ENCODE data around the gene CNTN4. TPM values are rescaled to one million over a fixed set of nuclear protein-coding genes. Genes with fewer than 3 reads are reported as not detected.
"Not testable (repeated sequence)": the region's sequence is repeated elsewhere in the genome, so short reads cannot be mapped to it uniquely, and the experiment has no call there.

CNTN4 gene
- total RNA-seq, 2 donors from 2014 or later = 9.1 to 16.8 TPM

DNA sequence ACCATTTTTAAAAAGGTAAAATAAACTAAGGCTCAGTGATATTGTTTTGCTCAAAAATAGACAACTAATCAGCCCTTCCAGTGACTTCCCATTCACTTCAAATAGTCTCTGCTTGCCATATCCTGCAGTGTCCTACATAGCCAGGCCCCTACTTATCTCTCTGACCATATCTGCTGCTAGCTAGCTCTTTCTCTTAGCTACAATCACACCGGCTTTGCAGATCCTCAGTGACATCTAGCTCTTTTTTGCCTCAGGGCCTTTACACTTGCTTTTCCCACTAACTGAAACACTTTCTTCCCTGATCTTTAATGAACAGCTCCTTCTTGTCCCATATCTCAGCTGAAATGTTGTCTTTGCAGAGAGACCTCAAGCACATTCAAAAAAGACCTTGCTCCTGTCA lies 850.2 kb downstream of the CNTN4 start:
- no peak for ATAC-seq
- intact Hi-C loops (cut with DNase I, micrococcal nuclease) = no loop called here

GRCh38 chr3:2950159-2950558 lies 851.5 kb downstream of the CNTN4 start:
- DNase-seq = no peak
- intact Hi-C loops (cut with DNase I, micrococcal nuclease) = no loop called here
- no peak for ATAC-seq

More for the DNA sequence above, 850.2 kb downstream of the CNTN4 start:
- no peak for DNase-seq

DNA sequence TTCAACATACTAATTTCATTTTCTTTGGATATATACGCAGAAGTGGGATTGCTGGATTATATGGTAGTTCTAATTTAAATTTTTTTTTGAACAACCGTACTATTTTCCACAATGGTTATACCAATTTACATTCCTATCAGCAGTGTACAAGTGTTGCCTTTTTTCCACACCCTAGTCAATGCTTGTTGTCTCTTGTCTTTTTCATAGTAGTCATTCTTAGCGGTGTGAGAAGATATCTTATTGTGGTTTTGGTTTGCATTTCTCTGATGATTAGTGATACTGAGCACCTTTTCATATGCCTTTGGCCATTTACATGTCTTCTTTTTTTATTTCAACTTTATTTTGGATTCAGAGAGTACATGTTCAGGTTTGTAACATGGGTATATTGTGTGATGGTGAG lies 858.4 kb downstream of the CNTN4 start:
- DNase-seq (no peak), ATAC-seq (no peak)
- intact Hi-C loops (cut with DNase I, micrococcal nuclease) = no loop called here

DNA sequence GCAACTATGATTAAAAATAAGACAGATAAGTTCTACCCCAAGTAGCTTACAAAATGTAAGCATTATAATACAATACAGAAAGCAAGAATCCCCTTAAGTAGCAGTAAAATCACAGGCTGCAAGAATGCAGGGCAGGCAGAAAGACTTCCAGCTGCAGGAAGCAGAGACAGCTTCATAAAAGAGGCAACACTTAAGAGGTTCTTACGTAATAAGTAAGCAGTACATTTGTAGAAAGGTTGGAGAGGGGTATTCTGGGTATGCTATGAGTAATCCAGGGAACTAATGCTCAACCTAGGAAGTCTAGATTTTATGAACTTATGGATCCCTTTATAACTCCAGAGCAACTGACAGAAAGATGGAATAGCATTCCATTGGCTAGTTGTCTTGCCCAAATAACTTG lies 859.9 kb downstream of the CNTN4 start:
- DNase-seq = no peak
- no peak for ATAC-seq
- intact Hi-C loops (cut with DNase I, micrococcal nuclease) = no loop called here

- no peak for DNase-seq
- intact Hi-C loops (cut with DNase I, micrococcal nuclease) = no loop called here
- no peak for ATAC-seq
Measured at GRCh38 chr3:2961576-2961975, 862.9 kb downstream of the CNTN4 start.

GRCh38 chr3:2967871-2968270 lies 869.2 kb downstream of the CNTN4 start:
- DNase-seq (no peak), ATAC-seq (no peak)

GRCh38 chr3:2968475-2968874 lies 869.8 kb downstream of the CNTN4 start:
- ATAC-seq (no peak), DNase-seq (no peak)
- intact Hi-C loops (cut with DNase I, micrococcal nuclease) = no loop called here

More at GRCh38 chr3:2967871-2968270, 869.2 kb downstream of the CNTN4 start:
- intact Hi-C loops (cut with DNase I, micrococcal nuclease) = no loop called here

DNA sequence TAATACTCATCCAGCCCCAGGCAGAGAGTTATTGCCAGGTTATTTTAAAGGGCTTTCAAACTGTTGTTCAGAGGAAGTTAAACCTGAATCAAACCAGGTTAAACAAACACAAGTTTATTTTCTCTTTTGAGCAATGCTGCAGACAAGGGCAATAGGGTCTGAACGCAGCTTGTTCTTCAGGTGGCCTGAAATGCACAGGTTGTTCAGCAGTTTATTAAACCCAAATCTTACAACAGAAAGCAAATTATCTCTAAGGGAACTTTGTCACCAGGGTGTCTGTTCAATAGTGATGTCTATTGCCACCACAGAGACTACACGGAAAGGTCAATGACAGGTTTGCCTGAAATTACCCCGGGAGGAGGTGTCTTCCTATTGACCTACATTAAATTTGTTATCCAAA lies 877.5 kb downstream of the CNTN4 start:
- ATAC-seq (no peak), DNase-seq (no peak)
- intact Hi-C loops (cut with DNase I, micrococcal nuclease) = no loop called here

DNA sequence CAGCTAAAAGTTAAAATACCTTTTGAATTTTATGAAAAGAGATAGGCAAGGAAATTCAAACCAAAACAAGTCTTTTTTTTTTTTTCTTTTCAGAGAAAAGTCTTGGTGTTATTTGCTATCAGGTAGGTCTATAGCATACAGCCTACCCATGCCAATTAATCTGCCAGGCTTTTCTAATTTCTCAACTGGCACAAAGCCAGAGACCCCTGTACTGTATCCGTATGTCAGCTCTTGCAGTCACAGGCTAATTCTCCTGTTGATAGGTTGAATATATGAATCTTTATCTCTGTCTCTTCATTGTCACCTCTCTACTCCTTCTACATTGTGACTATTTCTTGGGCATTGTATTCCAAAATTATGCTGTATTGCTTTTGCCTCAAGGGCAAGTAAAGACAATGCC lies 878.1 kb downstream of the CNTN4 start:
- intact Hi-C loops (cut with DNase I, micrococcal nuclease) = no loop called here
- ATAC-seq = no peak
- no peak for DNase-seq

- no peak for ATAC-seq
- DNase-seq = no peak
- intact Hi-C loops (cut with DNase I, micrococcal nuclease) = no loop called here
Measured at GRCh38 chr3:2978977-2979732, 880.5 kb downstream of the CNTN4 start.

DNA sequence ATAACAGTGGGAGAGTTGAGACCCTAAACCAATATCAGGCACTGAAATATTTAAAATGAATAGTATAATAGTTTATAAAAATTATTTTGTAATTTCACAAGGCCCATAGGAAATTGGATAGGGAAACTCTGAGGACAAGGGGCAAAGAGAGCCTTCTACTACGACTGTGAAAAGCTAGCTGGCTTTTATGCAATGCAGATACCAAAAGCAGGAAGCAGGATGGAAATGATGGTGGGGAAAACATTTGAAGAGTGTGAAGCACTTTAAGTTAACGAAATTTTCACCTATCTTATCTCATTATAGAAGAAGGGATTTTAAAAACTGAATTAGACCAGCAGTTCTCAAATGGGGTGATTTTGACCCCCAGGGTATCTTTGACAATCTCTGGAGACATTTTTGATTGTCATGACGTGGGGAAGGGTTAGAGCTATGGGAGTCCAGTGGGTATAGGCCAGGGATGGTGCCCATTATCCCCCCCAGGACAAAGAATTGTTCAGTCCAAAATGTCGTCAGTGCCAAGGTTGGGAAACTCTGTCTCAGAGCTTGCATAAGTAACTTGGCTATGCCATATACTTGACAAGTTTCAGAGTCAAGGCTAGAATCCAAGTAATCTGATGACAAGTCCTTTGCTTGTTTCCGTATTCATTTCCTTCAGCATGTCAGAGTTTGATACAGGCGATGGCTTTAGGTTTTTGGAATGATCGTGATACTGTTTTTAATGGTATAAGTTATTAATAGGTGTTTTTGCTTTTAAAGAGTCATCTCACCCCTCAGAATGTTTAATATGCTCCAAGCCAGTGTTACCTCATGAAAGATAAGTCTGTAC lies 885.6 kb downstream of the CNTN4 start:
- intact Hi-C loops (cut with DNase I, micrococcal nuclease) = no loop called here
- no peak for DNase-seq
- ATAC-seq = no peak

DNA sequence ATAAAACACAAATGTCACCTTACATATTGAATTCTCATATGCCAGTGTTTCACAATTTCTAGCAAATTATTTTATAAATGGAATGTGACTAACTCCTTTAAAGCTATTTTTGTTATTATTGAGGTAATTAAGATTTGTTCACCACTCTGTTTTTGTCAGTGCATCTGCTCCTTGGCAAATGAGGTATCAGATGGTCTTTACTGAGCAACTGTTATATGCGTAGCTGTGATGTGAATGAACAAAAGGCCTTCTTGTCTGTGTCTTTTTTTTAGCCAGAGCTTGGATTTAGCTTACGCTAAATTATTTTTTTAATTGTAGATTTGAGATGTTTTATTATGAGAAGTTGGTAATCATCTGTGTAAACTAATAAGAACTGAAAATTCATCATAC lies 886.2 kb downstream of the CNTN4 start:
- DNase-seq = no peak
- intact Hi-C loops (cut with DNase I, micrococcal nuclease) = no loop called here
- ATAC-seq = no peak

DNA sequence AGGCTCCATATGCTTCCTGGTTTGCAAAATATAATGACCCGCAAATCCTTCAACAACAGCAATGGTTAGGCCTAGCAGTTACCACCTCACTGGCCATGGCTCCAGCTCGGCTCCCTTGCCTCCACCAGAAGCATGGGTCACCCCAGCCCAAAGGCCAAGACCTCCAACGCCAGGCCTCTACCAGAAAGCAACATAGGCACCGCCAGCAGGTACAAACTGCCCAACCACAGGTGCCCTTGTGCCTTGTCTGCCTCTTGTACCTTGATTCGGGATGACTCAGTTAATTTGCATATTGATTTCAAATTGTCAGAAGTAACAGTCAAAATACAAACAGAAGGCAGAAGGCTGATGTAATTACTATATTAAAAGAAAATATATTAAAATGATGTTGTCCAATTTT lies 886.8 kb downstream of the CNTN4 start:
- DNase-seq = no peak
- no peak for ATAC-seq

DNA sequence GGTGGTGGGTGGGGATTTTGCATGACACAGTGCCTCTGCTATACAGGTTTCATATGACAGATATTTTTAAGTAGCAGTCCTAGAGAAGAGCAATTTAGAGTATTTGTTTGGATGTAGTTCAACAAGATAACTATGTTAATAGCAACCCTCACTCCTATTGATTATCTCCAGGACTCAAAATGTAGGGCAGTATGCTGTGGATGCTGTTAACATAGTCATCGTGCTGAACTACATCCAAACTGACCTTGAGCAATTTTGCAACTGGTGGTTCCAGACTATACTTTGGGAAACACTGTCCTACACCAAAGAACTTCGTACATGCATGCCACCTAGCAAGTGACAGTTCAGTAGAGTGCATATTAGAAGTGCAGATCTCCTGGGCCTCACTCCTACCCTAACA lies 893.9 kb downstream of the CNTN4 start:
- ATAC-seq (no peak), DNase-seq (no peak)
- intact Hi-C loops (cut with DNase I, micrococcal nuclease) = no loop called here

More for the DNA sequence above, 886.8 kb downstream of the CNTN4 start:
- intact Hi-C loops (cut with DNase I, micrococcal nuclease) = no loop called here

DNA sequence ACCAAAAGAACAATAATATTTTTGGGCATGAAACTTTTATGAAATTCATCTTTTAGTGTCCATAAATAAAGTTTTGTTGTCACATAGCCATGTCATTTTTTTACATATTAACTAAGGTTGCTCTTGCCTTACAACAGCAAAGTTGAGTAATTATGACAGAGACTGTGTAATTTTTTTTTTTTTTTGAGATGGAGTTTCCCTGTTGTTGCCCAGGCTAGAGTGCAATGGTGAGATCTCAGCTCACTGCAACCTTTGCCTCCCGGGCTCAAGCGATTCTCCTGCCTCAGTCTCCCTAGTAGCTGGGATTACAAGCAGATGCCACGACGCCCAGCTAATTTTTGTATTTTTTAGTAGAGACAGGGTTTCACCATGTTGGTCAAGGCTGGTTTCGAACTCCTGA lies 894.5 kb downstream of the CNTN4 start:
- ATAC-seq; intact Hi-C loops (cut with DNase I, micrococcal nuclease); DNase-seq: not testable (repeated sequence)

GRCh38 chr3:2993736-2994135 lies 895.1 kb downstream of the CNTN4 start:
- ATAC-seq (no peak), DNase-seq (no peak)
- intact Hi-C loops (cut with DNase I, micrococcal nuclease) = no loop called here

- DNase-seq (no peak), ATAC-seq (no peak)
- intact Hi-C loops (cut with DNase I, micrococcal nuclease) = no loop called here
Measured at GRCh38 chr3:2995195-2995594, 896.5 kb downstream of the CNTN4 start.

- intact Hi-C loops (cut with DNase I, micrococcal nuclease) = no loop called here
- DNase-seq (no peak), ATAC-seq (no peak)
Measured at GRCh38 chr3:3005146-3005744, 906.6 kb downstream of the CNTN4 start.

GRCh38 chr3:3013317-3014052 lies 914.8 kb downstream of the CNTN4 start:
- intact Hi-C loops (cut with DNase I, micrococcal nuclease) = no loop called here
- ATAC-seq = peak; percentile 72
- no peak for DNase-seq
